ENCODE results near the gene EEIG1.

EEIG1 gene

DNA sequence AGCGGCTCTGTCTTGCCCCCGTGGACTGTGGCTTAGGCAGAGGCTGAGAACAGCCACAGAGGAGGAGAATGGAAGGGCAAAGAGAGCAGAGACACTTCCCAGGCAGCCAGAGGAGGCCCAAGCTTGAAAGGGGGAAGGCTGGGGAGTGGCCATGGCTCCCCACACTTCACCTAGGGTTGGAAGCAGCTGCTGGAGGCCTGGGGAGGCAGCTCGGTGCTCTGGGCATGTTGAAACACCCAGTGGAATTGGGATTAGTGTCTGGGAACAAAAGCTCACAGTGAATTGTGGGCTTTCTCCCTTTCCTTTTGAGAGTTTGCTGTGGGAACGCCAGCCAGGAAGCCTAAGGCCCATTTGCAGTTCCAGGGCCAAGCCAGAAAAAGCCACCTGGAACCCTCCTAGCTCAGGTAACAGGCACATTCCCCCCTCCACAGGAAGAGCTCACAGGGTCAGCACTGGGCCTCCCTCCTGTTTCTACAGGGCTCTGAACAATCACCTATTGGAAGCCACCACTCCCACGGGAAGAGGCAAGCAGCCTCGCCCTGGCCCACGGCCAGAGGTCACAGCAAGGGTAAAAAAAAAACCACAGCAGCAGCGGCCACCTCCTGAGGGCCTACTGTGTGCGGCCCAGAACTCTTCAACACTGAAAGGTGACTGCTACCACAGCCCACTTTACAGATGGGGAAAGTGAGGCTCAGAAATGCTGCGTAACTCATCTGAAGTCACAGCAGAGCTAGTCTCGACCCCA lies 20.2 kb downstream of the EEIG1 start:
- CTCF ChIA-PET, result interaction anchor here (1.1 to 15.5 kb wide), 5 partner anchors 14 to 127 kb away, joined by 3 to 226 read pairs (median 4); no protein-coding TSS in a partner anchor
- POLR2A ChIA-PET, result no interaction called here
- H3K4me3 ChIP-seq (ENCODE audit: low read depth, low read length), result no peak overlapping the region
- no peak for DNase-seq (ENCODE audit: low read depth, low spot score)
- TF ChIP-seq, protein P1, sequence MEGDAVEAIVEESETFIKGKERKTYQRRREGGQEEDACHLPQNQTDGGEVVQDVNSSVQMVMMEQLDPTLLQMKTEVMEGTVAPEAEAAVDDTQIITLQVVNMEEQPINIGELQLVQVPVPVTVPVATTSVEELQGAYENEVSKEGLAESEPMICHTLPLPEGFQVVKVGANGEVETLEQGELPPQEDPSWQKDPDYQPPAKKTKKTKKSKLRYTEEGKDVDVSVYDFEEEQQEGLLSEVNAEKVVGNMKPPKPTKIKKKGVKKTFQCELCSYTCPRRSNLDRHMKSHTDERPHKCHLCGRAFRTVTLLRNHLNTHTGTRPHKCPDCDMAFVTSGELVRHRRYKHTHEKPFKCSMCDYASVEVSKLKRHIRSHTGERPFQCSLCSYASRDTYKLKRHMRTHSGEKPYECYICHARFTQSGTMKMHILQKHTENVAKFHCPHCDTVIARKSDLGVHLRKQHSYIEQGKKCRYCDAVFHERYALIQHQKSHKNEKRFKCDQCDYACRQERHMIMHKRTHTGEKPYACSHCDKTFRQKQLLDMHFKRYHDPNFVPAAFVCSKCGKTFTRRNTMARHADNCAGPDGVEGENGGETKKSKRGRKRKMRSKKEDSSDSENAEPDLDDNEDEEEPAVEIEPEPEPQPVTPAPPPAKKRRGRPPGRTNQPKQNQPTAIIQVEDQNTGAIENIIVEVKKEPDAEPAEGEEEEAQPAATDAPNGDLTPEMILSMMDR (IDR thresholded peaks at IDR 0.05; ENCODE audit: insufficient read depth, low read length, missing control alignments), result no peak

DNA sequence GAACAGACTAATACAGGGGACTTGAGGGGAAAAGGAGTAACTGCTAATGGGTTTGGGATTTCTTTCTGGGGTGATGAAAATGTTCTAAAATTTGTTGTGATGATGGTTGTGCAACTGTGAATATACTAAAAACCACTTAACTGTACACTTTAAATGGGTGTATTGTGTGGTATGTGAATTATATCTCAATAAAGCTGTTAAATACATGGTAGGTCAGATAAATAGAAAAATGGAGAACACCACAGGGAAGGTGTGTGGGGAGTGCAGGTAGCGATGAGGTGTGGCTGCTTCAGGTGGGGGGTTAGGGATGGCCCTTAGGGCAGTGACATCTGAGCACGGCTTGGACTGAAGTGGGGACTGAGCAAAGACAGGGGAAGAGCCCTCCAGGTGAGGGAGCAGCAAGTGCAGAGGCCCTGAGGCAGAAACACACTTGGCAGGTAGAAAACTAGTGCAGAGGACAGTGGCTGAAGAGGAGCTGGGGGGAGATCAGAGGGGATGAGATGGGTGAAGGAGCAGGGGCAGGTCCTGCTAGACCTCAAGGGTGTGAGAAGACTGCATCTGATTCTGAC lies 20.9 kb downstream of the EEIG1 start:
- no peak overlapping the region for H3K4me3 ChIP-seq (ENCODE audit: low read depth, low read length)

DNA sequence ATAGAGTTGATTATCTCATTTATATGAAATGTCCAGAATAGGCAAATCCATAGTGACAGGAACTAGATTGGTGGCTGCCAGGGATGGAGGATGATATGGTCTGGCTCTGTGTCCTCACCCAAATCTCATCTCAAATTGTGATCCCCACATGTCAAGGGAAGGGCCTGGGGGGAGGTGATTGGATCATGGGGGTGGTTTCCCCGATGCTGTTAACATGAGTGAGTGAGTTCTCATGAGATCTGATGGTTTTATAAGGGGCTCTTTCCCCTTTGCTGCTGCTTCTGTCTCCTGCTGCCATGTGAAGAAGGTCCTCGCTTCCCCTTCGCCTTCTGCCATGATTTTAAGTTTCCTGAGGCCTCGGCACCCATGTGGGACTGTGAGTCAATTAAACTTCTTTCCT lies 21.4 kb downstream of the EEIG1 start:
- TF ChIP-seq, protein P1 (IDR thresholded peaks at IDR 0.05; ENCODE audit: insufficient read depth, low read length, missing control alignments), result no peak
- no peak overlapping the region for H3K4me3 ChIP-seq (ENCODE audit: low read depth, low read length)
- CTCF ChIA-PET, result interaction anchor here (1.7 to 15.5 kb wide), 2 partner anchors 18 to 159 kb away, joined by 5 to 226 read pairs; no protein-coding TSS in a partner anchor
- DNase-seq (ENCODE audit: low read depth, low spot score), result no peak
- POLR2A ChIA-PET, result no interaction called here

More for the DNA sequence above, 20.9 kb downstream of the EEIG1 start:
- ChIA-PET CTCF (interaction anchor here (1.1 to 15.5 kb wide), 4 partner anchors 18 to 158 kb away, joined by 3 to 226 read pairs (median 4); no protein-coding TSS in a partner anchor), POLR2A (no interaction called here)
- TF ChIP-seq, protein P1 (IDR thresholded peaks at IDR 0.05; ENCODE audit: insufficient read depth, low read length, missing control alignments), result no peak
- DNase-seq (ENCODE audit: low read depth, low spot score), result no peak

DNA sequence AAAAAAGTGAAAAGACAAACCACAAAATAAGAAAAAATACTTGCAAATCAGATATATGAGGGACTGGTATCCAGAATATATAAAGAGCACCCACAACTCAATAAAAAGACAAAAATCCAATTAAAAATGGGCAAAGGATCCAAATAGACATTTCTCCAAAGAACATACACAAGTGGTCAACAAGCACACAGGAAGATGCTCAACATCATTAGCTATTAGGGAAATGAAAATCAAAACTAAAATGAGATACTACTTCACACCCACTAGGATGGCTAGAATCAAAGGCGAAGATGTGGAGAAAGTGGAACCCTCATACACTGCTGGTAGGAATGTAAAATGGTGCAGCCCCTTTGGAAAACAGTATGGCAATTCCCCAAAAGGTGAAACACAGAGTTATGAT lies 22.1 kb downstream of the EEIG1 start:
- DNase-seq (ENCODE audit: low read depth, low spot score), result no peak
- H3K4me3 ChIP-seq (ENCODE audit: low read depth, low read length), result no peak overlapping the region
- TF ChIP-seq, protein P1 (IDR thresholded peaks at IDR 0.05; ENCODE audit: insufficient read depth, low read length, missing control alignments), result no peak
- POLR2A ChIA-PET, result no interaction called here
- CTCF ChIA-PET, result interaction anchor here (1.7 to 15.5 kb wide), 2 partner anchors 17 to 159 kb away, joined by 5 to 226 read pairs; no protein-coding TSS in a partner anchor

DNA sequence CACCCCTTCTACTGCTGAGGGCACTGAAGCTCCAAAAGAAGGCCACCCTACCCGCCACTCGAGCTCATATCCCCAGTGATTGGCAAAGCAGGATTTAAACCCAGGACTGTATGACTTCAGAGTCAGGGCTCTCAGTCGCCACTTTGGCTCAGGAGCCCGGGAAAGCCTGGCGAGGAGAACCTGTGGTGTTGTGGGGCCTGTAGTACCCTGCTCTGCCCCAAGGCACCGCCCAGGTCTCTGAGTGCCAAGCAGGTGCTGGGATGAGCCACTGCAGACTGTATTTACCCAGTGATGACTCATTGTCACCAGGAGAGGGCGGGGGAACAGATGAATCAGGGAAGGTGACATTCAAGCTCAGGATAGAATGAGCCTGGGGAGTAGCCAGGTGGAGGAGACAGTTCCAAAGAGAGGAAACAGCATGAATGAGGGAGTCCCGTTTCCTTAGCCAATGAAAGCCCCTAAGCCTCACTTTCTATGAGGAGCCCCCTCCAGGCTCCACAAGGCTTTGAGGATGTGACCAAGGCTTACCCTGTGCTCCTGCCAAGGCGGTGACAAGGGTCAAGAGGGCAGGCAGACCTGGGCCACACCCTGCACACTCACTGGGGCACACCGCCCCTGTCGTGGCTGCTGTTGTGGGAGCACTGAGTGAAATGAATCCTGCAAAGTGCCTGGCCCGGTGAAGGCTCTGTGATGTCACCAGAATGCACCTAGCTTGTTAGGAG lies 25.3 kb downstream of the EEIG1 start:
- H3K4me3 ChIP-seq (ENCODE audit: low read depth, low read length), result no peak overlapping the region
- TF ChIP-seq, protein P1 (IDR thresholded peaks at IDR 0.05; ENCODE audit: insufficient read depth, low read length, missing control alignments), result no peak
- CTCF ChIA-PET, result interaction anchor here (1.0 to 15.5 kb wide), 6 partner anchors 10 to 162 kb away, joined by 3 to 226 read pairs (median 10); no protein-coding TSS in a partner anchor
- POLR2A ChIA-PET, result no interaction called here
- no peak for DNase-seq (ENCODE audit: low read depth, low spot score)
